Activated CD8-positive, alpha-beta T cell treated with anti-CD3 and anti-CD28 coated beads, Interleukin-2, amount 10 ng/mL, durations not matched to agents 7 days and 5 days (primary cell): ENCODE results near the gene SIGLEC7. TPM values are rescaled to one million over a fixed set of nuclear protein-coding genes. Genes with fewer than 3 reads are reported as not detected.
A peak's percentile ranks its signal among the peaks of the same experiment; 100 is the strongest.
"Not testable (repeated sequence)": the region's sequence is repeated elsewhere in the genome, so short reads cannot be mapped to it uniquely, and the experiment has no call there.

ENCODE experiments used
- ATAC-seq: fragments of 150-1000 bp; cut with Tn5 transposase; one replicate; pipeline ENCODE4 v1.10.0; 2021; ENCODE audit warnings: moderate library complexity
- CTCF ChIA-PET: fragments of 350-600 bp; sonication (Branson Sonifier 250); formaldehyde crosslinking; loops from one replicate; lab custom pipeline; 2021; ENCODE audit warnings: antibody characterized with exemption; lab: Charles Lee
- POLR2A ChIA-PET: fragments of 350-600 bp; sonication (Branson Sonifier 250); formaldehyde crosslinking; loops from one replicate; lab custom pipeline; 2021; ENCODE audit warnings: antibody characterized with exemption; lab: Charles Lee
- DNase-seq: peaks from one replicate; pipeline ENCODE4 v3.0.0-alpha.2; 2020
- H3K27ac Mint-ChIP-seq: one replicate; pipeline ENCODE4 v1.8.0; 2021; ENCODE audit warnings: mild to moderate bottlenecking, mixed read lengths
- H3K27me3 Mint-ChIP-seq: one replicate; pipeline ENCODE4 v1.8.0; 2021; ENCODE audit warnings: low read depth, mixed read lengths
- H3K36me3 Mint-ChIP-seq: one replicate; pipeline ENCODE4 v1.8.0; 2021; ENCODE audit warnings: low read depth, mixed read lengths
- H3K4me1 Mint-ChIP-seq: one replicate; pipeline ENCODE4 v1.8.0; 2021; ENCODE audit warnings: low read depth, mixed read lengths
- H3K4me3 Mint-ChIP-seq: one replicate; pipeline ENCODE4 v1.8.0; 2021; ENCODE audit warnings: mild to moderate bottlenecking, mixed read lengths
- H3K9me3 Mint-ChIP-seq: one replicate; pipeline ENCODE4 v1.8.0; 2022; ENCODE audit warnings: mixed read lengths; ENCODE audit not compliant: insufficient read depth
- total RNA-seq, 2 experiments: library from RNA; stranded (reverse); gene quantifications; one replicate each; pipeline ENCODE4 v1.2.3, GENCODE V29; 2021

The SIGLEC7 gene
- total RNA-seq, 2 experiments from 2014 or later, result not detected

DNA sequence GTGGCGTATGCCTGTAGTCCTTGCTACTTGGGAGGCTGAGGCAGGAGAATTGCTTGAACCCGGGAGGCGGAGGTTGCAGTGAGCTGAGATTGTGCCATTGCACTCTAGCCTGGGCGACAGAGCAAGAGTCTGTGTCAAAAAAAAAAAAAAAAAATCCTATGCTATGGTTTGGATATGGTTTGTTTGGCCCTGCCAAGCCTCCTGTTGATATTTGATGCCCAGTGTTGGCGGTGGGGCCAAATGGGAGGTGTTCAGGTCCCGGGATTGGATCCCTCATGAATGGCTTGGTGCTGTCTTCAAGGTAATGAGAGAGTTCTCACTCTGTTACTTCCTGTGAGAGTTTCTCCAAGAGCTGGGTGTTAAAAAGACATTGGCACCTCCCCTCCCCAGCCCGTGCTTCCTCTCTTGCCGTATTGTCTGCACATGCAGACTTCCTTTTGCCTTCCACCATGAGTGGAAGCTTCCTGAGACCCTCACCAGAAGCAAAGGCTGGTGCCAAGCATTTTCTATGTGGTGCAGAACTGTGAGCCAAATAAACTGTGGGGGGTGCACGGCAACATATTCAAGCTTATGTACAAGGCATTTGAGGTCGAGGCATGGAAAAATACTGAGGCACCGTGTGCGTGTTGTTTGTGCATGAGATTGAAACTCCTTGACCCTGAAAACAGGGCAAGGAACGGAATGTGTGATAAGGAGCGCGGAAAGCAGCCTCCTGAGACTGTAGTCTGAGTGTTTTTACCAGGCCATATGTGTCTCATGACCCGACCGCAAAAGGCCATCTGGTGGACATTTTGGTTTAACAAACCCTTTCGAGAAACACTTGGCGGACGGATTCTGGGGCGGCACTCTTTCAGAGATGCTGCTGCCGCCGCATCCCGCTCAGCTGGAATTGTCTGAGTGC, 10.1 kb upstream of the SIGLEC7 start:
- peak overlapping the region; percentile 88 for H3K27ac Mint-ChIP-seq
- peak; percentile 60 for DNase-seq
- peaks cover 13% of the 10 kb centered on the region for H3K36me3 Mint-ChIP-seq
- peaks cover 61% of the 10 kb centered on the region for H3K4me1 Mint-ChIP-seq
- CTCF ChIA-PET, result interaction anchor here (0.7 to 1.1 kb wide), 6 partner anchors 11 to 210 kb away, joined by 3 to 6 read pairs (median 4); no protein-coding TSS in a partner anchor
- H3K4me3 Mint-ChIP-seq, result peak overlapping the region; percentile 63
- peaks cover 8% of the 10 kb centered on the region for H3K27me3 Mint-ChIP-seq
- peak; percentile 69 for ATAC-seq
- peaks cover 10% of the 10 kb centered on the region for H3K9me3 Mint-ChIP-seq
- POLR2A ChIA-PET, result no interaction called here

DNA sequence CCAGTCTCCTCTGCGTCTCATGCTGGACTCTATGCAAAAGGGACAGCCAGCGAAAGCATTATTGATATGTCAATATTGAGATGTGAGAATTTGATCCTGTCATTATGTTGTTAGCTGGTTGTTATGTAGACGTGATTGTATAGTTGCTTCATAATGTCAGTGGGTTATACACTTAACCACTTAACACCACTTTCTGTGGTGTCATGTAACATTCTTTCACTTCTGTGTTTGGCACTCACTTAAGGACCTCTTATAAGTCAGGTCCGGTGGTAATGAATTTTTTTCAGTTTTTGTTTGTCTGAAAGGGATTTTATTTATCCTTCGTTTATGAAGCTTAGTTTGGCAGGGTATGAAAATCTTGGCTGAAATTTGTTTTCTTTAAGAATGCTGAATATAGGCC, 7.1 kb upstream of the SIGLEC7 start:
- DNase-seq (no peak), ATAC-seq (no peak)
- peaks cover 13% of the 10 kb centered on the region for H3K36me3 Mint-ChIP-seq
- peaks cover 10% of the 10 kb centered on the region for H3K9me3 Mint-ChIP-seq
- POLR2A ChIA-PET, result no interaction called here
- no peak overlapping the region for H3K27ac Mint-ChIP-seq
- H3K4me3 Mint-ChIP-seq, result no peak overlapping the region
- CTCF ChIA-PET, result interaction anchor here (0.9 to 2.0 kb wide), 7 partner anchors 11 to 125 kb away, joined by 3 to 9 read pairs (median 4); no protein-coding TSS in a partner anchor
- peaks cover 12% of the 10 kb centered on the region for H3K27me3 Mint-ChIP-seq
- peaks cover 45% of the 10 kb centered on the region for H3K4me1 Mint-ChIP-seq

DNA sequence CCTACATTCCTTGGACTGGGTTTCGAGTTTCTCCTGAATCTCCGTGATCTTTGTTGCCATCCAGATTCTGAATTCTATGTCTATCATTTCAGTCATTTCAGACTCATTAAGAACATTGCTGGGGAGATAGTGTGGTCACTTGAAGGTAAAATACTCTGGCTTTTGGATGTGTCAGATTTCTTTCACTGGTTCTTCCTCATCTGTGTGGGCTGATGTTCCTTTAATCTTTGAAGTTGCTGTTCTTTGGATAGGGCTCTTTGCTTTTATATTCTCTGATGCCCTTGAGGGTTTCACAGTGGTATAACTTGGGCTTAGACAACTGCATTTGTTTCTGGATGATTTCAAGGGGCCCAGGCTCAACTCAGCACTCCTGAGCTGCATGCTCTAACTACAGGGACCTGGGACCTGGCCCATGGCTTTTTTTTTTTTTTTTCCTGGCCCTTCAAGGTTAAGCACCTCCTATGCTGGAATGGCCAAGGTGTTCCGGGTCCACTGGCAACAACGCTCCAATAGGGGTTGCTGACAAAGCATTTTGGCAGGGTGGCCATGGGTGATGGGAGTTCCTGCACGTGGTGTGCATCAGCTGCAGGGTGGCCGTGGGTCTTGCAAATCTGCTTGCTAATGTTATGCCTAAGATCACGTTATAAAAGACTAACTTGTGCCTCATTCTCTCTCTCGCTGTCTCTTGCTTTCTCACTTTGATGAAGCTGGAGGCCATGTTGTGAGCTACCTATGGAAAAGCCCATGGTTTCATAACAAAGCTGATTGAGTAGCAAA, 5.9 kb upstream of the SIGLEC7 start:
- H3K4me3 Mint-ChIP-seq, result no peak overlapping the region
- ATAC-seq (no peak), DNase-seq (no peak)
- ChIA-PET POLR2A (no interaction called here), CTCF (interaction anchor here (1.4 to 2.0 kb wide), 4 partner anchors 13 to 40 kb away, joined by 3 to 9 read pairs (median 6); no protein-coding TSS in a partner anchor)
- peaks cover 13% of the 10 kb centered on the region for H3K36me3 Mint-ChIP-seq
- H3K4me1 Mint-ChIP-seq, result peaks cover 35% of the 10 kb centered on the region
- peaks cover 10% of the 10 kb centered on the region for H3K9me3 Mint-ChIP-seq
- H3K27ac Mint-ChIP-seq, result no peak overlapping the region
- H3K27me3 Mint-ChIP-seq, result peaks cover 16% of the 10 kb centered on the region

DNA sequence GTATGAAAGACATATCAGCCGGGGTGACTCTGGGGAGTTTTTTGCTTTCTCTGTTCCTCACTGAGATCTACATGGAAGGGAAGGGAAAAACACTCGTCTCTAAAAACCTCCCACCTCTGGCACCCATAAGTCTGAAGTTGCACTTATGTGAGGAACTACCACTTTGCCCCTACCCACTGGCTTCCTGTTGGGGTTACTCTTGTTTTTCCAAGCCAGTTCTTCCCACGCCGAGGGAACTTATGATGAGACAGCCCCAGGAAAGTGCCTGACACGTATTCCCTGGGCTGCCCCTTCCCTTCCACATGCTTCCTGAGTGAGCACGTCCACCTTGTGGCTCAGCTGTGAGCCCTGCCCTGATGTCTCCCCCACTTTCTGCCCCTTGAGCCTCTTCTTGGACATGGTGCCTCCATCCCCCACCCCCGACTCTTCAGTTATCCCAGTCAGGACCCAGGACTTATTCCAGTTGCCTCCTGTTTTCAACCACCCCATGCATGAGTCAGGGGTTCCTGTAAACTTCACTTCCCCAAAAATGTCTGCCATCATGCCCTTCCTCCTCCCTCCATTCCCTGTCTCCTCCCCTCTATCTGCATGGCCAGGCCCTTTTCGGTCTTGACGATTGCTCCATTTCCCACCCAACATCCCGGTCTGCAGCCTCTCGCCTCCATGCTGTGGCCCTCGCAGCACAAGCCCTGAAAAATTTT, 5.1 kb upstream of the SIGLEC7 start:
- ATAC-seq (no peak), DNase-seq (no peak)
- Mint-ChIP-seq H3K27me3 (peaks cover 20% of the 10 kb centered on the region), H3K9me3 (peaks cover 10% of the 10 kb centered on the region), H3K4me1 (peaks cover 30% of the 10 kb centered on the region), H3K27ac (peak overlapping the region; percentile 51), H3K4me3 (no peak overlapping the region), H3K36me3 (peaks cover 13% of the 10 kb centered on the region)
- ChIA-PET POLR2A (no interaction called here), CTCF (interaction anchor here (1.7 kb wide), 1 partner anchor 22 kb away, joined by 3 read pairs; no protein-coding TSS in a partner anchor)

DNA sequence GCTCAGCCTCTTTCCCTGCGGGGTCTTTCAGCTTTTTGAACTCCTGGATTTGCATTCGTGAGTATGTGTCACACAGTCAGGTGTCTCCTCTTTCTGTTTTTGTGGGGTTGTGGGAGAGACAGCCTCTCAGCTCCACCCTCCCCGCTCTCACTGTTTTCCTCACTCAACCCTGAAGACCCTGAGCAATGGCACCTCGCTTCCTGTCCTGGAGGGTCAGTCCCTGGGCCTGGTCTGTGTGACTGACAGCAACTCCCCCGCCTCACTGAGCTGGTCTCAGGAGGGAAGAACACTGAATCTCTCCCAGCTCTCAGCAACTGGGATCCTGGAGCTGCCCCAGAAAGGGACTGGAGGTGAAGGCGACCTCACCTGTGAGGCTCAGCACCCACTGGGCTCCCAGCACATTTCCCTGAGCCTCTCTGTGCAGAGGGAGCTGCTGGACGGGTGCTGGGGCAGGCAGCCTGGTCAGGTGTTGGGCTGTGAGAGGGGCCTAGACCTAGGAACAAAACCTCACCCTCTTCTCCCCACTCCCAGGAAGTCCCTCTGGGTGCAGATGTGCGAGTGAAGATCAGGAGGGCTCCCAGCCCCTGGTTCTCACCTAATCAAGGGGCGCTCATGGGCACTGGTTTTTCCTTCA, 4.2 kb upstream of the SIGLEC7 start:
- CTCF ChIA-PET, result no interaction called here

DNA sequence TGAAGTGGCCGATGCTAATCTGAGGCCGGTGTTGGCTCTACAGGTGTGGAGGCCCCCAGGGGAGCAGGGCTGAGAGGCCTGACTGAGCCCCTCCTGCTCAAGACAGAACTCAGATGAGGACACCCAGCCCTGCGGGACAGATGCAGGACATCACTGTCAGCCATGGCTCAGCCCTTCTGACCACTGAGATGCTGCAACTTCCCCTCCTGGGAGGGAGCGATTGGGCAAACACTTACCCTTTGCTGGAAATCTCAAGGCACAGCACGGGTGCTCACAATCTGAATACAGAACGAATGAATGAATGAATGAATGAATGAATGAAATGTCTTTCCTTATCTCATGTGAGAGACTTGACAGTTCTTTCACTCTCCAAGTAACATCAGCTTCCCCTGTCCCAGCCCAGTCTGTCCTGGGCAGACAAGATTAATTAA, 3.5 kb upstream of the SIGLEC7 start:
- no peak for DNase-seq
- no peak overlapping the region for H3K4me3 Mint-ChIP-seq
- ChIA-PET POLR2A (no interaction called here), CTCF (no interaction called here)
- no peak for ATAC-seq
- peaks cover 20% of the 10 kb centered on the region for H3K27me3 Mint-ChIP-seq
- H3K4me1 Mint-ChIP-seq, result peaks cover 29% of the 10 kb centered on the region
- H3K27ac Mint-ChIP-seq, result no peak overlapping the region
- H3K9me3 Mint-ChIP-seq, result peaks cover 10% of the 10 kb centered on the region
- H3K36me3 Mint-ChIP-seq, result peaks cover 10% of the 10 kb centered on the region

More for the DNA sequence above, 4.2 kb upstream of the SIGLEC7 start:
- Mint-ChIP-seq H3K27ac (no peak overlapping the region), H3K27me3 (peaks cover 20% of the 10 kb centered on the region), H3K4me3 (no peak overlapping the region), H3K36me3 (peaks cover 10% of the 10 kb centered on the region), H3K4me1 (peaks cover 29% of the 10 kb centered on the region), H3K9me3 (peaks cover 10% of the 10 kb centered on the region)
- DNase-seq (no peak), ATAC-seq (no peak)
- POLR2A ChIA-PET, result no interaction called here

DNA sequence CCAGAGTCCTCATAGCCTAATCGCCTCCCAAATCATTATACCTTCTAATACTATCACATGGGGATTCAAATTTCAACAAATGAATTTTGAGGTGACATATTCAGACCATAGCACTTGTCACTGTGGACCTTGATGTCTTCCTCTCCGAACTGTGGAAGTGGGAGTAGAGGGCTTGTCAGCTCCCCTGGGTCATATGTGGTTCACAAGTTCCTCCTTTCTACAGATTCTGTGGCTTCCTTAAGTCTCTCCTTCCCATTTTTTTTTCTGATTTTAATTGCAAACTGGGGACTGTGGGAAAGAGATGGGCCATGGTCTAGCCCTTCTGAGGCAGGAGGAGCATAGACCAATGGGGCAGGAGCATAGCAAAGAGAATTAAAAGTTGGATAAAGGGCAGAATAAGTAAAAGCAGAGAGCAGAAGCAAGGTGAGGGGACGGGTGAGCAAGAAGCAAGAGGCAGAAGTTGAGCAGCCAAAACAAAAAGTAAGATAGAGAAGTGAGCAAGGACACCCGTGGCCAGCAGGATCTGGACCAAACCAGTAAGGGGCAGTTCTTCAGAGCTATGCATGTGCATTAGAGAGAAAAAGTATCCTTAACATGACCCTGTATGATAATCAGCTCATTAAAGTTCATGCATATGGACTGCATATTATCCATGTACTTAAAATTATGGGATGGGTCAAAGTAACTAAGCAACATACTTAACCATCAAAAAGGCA, 2.6 kb upstream of the SIGLEC7 start:
- H3K4me1 Mint-ChIP-seq, result peaks cover 29% of the 10 kb centered on the region
- H3K27me3 Mint-ChIP-seq, result peaks cover 18% of the 10 kb centered on the region
- peaks cover 10% of the 10 kb centered on the region for H3K36me3 Mint-ChIP-seq
- peaks cover 10% of the 10 kb centered on the region for H3K9me3 Mint-ChIP-seq
- CTCF ChIA-PET, result no interaction called here
- POLR2A ChIA-PET, result no interaction called here
- no peak for DNase-seq
- ATAC-seq, result no peak
- no peak overlapping the region for H3K27ac Mint-ChIP-seq
- H3K4me3 Mint-ChIP-seq, result no peak overlapping the region

DNA sequence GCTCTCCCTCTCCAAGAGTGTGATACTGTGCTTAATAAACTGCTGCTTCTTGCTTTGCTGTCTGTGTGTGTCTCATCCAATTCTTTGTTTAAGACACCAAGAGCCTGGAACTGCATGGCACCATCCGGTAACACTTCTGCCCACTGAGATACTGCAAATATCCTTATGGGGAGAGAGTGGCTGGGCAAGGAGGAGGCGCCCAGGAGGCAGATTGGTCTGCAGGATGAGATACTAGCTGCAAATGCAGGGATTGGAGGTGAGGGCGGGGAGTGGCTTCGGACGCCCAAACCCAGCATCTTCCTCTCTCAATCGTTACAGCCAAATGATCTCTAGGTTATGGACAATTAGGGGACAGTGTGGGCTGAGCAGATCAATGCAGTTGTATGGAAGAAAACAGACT, 1.7 kb upstream of the SIGLEC7 start:
- H3K27me3 Mint-ChIP-seq, result peaks cover 18% of the 10 kb centered on the region
- no peak overlapping the region for H3K27ac Mint-ChIP-seq
- ChIA-PET POLR2A (no interaction called here), CTCF (no interaction called here)
- no peak overlapping the region for H3K4me3 Mint-ChIP-seq
- H3K36me3 Mint-ChIP-seq, result peaks cover 3% of the 10 kb centered on the region
- H3K9me3 Mint-ChIP-seq, result peaks cover 1% of the 10 kb centered on the region
- ATAC-seq, result no peak
- no peak for DNase-seq
- peaks cover 29% of the 10 kb centered on the region for H3K4me1 Mint-ChIP-seq

DNA sequence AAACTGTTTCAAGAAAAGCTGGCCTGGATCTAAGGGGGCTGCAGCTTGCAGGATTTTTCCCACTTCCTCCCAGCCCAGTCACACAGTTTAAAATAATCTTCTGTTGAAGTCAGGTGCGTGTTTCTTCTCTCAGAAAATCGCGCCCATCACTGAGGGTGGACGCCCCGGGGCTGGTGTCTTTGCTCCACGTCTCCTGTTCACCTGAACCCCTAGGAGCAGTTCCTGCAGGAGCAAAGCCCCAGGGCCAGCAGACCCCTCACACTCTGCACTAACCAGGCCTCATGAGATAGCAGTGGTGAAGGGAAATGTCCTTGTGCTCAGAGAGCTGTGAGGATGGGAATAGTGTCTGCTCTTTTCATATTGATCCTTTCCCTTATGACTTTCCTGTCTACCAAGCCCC, 920 bp upstream of the SIGLEC7 start:
- H3K4me3 Mint-ChIP-seq, result no peak overlapping the region
- no peak overlapping the region for H3K27ac Mint-ChIP-seq
- DNase-seq, result no peak
- no peaks in the 10 kb centered on the region for H3K36me3 Mint-ChIP-seq
- peaks cover 15% of the 10 kb centered on the region for H3K27me3 Mint-ChIP-seq
- peaks cover 26% of the 10 kb centered on the region for H3K4me1 Mint-ChIP-seq
- no peaks in the 10 kb centered on the region for H3K9me3 Mint-ChIP-seq
- no peak for ATAC-seq
- ChIA-PET POLR2A (no interaction called here), CTCF (no interaction called here)

DNA sequence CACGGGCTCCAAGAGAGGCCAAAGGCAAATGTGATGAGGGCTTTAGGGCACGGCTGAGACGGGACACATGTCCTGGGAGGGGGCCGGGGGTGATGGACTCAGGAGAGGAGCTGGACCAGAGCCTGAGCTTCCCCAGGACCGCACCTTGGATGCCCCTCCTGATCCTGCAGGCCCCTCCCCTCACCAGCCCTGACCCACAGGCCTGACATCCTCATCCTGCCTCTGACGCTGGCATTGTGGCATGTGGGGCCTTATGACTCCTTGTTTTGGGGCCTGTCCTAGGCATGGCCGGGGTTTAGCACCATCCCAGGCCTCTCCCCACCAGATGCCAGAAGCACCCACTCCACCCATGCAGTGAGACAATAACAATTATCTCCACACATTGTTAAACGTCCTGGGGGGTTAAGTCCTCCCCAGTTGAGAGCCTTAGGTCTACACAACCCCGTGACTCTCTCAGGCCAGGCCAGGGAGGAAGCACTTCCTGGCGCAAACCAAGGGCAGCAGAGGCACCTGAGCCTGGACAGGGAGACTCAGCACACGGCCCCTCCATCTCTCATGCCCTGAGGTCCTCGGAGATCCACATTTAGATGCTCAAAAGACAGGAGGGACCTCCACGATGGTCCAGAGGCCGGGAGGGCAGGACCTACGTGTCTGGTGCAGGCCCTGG, 841 bp downstream of the SIGLEC7 start:
- H3K4me1 Mint-ChIP-seq, result peaks cover 10% of the 10 kb centered on the region
- H3K4me3 Mint-ChIP-seq, H3K9me3 Mint-ChIP-seq, POLR2A ChIA-PET, H3K27ac Mint-ChIP-seq, ATAC-seq, H3K36me3 Mint-ChIP-seq, CTCF ChIA-PET, DNase-seq: not testable (repeated sequence)
- peaks cover 15% of the 10 kb centered on the region for H3K27me3 Mint-ChIP-seq
